Left forelimb (tissue), 1 donor: ENCODE measurements around the gene MOB2.

Experiments used
- DNase-seq: peaks from one replicate; pipeline ENCODE4 v3.0.0-alpha.2; 2018; ENCODE audit warnings: low spot score

MOB2 gene, protein sequence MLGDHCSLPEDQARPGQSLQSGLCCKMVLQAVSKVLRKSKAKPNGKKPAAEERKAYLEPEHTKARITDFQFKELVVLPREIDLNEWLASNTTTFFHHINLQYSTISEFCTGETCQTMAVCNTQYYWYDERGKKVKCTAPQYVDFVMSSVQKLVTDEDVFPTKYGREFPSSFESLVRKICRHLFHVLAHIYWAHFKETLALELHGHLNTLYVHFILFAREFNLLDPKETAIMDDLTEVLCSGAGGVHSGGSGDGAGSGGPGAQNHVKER

DNA sequence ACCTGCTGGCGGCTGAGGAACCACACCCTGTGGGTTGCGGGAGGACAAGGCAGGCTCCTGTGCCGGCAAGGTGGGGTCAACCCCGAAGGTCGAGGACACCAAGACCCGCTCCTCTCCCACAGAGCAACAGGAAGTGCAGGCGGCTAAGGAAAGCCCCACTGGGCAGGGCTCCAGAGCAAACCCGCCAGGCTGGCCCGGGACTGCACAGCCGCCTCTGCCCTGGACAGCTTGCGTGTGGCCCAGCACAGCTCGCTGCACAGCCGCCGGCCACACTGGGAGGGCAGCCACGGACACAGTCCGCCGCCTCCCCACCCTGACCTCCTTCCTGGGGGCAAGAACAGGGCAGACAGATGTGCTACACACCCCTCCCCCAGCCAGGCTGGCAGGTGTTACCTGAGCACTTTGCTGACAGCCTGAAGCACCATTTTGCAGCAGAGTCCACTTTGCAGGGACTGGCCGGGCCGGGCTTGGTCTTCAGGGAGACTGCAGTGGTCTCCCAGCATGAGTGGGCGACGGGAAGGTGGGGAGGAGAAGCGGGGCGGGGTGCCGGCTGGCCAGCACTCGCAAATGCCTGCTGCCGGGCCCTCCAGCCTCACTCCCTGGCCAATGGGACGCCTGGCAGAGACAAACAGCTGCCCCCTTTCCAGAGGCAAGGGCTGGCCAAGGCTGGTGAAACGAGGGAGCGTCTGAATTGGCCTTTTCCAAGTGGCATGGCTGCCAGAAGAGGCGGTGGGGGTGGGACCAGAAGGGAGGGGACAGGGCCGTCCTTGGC lies at the start of gene MOB2:
TSS of gene MOB2 (minus strand) at position 726 of the 772 bp plus-strand sequence. CDS start at position 503, 223 bp downstream.
- no peak for DNase-seq

DNA sequence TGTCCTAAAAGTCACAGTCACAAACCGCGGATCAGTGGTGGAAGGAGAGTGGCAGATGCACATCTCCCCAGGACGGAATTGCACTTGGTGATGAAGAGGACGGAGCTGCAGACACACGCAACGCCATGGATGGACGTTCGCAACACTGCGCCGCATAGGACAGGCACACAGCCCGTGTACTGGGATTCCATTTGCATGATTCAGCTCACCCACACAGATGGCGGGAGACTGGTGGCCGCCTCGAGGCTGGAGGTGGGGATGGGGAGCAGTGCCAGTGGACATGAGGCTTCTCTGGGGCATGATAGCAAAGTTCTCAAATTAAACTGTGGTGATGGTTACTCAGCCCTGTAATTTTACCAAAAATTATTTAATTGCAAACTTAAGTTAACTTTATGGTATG lies 48.1 kb upstream of the MOB2 start:
- no peak for DNase-seq

DNA sequence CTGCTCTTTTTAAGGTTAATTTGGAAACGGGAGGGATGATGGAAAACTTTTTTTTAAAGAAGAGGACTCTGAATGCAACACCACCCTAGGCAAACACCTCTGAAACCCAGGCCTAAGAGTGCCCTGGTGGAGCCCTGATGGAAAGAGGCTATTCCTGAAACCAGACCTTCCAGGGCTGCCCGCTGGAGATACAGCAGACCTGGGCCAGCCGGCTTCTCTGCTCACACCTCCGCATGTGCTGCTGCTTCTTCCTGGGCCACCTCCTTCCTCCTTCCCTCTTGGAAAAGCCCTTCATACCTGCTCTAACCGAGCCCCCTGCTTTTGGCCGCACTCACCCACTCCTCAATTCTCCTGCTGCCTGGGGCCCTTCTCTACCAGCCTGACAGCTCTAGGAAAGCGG lies 47.6 kb upstream of the MOB2 start:
- DNase-seq = no peak

DNA sequence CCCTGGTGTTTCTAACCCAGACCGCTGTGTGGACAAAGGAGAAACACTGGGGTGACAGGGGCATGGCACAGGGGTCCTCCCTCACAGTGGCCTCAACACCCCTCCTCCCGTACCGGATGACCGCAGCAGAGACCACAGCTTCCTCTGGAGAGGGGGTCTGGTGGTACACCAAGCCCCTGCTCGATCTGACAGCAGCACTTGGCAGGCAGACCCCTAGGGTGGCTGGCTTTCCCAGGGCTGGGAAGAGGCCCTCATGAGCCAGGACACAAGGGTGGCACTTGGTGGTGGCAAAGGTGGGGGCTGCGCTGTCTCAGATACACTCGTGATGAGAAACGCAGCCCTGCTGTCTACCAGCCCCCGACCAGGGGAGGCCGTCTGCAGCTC lies 46.8 kb upstream of the MOB2 start:
- DNase-seq = no peak

DNA sequence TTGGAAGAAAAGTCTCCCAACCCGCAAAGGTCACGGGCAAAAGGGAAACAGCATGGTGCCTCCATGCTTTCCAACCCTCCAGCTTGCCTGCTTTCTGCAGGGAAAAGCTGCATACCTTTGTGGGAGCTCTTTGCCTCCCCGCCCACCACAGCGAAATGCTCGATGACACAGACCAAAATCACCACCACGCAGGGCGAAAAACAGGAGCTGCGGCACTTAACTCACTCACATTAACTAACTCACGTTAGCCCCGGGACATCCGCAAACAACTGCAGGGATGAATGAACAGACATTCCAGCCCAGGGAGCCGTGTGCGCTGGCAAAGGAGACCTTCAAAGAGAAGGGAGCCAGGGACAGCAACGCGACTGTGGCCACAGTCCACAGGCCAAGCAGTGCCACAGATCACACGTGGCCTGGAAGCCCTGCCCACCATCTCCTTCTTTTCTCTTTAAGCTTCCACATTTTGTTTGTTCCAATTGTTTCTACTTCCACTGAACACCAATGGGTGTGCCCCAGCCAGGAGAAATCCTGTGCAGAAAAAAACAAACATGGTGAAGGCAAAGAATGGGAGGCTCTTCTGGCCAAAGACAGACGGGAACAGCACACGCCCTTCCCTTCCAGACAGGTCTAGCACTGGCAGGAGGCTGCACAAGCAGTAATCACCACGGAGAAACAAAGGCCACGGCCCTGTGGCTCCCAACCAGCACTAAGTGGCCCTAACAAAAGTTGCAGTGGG lies 46.2 kb upstream of the MOB2 start:
- DNase-seq = no peak

DNA sequence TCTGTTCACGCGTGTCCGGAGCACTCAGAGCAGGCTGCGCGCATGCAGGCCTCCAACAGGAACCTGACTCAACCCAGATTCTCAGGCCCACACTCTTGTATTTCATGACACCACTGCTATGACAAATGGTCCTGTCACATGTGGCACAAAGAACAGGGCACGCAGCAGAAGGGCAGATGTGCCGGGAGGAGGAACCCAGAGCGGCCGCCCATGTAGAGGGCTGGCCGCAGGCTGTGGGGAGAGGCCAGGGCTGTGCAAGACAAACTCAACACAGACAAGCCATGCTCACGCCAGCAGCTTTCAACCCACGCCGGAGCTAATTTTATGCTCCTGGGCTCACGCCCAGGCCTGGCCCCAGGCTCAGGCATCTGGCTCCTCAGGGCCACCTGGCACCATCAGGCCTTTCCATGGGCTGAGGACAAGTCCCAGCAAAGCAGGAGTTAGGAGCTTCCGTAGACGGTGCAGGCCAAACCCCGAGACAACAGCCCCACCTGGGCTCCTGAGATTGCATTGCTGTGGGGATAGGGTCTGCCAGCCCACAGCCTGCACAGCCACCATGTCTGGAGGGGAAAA lies 45.5 kb upstream of the MOB2 start:
- no peak for DNase-seq

DNA sequence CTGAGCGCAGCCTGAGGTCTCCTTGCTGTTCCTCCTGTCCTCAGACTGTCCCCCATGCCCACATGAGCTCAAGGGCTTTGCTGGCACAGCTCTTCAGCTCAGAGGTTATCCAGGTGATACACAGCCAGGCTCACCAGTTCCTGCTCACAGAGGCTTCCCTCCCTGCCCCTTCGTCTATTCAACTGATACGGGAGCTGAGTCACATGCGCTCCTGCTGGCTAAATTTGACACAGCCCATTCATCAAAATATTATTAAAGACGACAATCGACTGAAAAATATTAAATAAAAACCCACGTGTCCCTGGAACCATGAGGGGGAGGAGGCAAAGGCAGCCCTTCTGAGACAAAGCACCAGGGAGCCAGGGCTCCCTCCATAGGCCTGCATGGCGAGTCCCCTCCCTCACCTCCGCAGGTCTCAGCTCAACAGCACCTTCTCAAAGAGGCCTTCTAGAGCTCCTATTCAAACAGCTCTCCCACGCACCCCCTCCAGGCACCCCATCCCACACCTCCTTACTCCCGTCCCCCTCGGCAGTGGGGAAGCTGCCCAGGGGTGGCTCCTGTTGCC lies 45.0 kb upstream of the MOB2 start:
- no peak for DNase-seq

DNA sequence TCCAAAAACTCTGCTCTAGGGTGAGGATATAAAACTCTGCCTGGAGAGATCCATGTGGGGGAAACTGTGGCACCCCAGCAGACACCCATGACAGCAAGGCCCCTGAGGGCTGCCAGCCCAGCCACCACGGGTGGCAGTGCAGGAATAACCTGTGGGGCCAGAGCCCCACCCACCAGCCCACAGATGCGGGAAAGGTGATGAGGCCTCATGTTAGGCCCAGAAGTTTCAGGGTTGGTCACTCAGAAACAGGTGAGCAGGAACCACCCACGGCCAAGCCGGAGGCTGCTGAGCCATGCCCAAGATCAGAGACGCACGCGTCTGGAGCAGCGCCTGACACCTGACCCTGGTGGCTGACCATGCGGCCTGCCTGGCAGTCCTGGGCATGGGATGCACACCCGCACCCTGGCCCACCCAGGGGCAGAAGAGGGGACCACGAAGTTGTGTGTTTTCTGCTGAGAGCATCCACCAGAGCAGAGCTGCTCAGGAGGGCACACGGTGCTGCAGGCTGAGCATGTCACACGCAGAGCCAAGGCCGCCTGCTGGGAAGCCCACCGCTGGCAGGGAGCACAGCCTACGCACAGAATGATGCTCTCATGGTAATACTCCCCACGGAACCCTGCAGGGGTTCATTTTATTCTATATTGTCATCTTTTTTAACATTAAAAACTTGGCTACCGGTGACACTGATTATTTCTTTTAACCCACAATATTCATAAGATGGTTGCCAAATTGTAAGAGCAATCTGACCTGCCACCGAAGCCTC lies 44.3 kb upstream of the MOB2 start:
- DNase-seq = no peak

DNA sequence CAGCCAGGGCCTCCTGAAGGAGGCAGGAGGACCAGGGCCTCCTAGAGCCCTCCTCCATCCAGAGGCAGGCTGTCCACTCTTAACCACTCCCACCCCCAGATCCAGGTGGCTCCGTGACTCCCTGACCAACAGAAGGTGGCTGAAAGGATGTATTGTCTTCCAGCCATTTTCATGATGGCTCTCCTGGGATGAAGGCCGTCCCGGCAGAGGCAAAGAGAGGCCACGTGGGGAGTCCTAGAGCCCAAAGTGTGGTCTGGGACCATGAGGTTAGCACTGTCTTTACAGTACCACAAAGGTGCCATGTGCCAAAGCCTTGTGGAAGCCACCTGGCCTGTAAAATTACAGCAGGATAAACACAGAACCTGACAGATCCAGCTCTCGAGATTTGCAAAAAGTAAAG lies 43.2 kb upstream of the MOB2 start:
- no peak for DNase-seq

DNA sequence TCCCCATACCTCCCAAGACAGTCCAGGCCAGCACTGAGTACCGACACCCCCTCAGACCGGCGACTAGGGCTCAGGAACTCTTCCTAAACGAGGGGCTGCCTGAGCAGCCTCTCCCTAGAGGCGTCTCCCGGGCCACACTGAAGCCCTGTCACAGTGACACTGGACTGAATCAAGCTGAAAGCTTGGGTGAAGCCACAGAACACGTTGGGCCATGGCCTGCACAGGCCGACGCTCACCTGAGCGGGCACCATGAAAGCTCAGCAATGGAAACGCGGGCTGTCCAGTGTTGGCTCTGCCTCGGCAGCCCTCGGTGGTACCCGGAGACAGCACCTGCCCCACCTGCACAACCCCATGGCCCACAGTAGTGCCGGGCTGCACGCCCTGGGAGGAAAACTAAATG lies 42.7 kb upstream of the MOB2 start:
- no peak for DNase-seq

DNA sequence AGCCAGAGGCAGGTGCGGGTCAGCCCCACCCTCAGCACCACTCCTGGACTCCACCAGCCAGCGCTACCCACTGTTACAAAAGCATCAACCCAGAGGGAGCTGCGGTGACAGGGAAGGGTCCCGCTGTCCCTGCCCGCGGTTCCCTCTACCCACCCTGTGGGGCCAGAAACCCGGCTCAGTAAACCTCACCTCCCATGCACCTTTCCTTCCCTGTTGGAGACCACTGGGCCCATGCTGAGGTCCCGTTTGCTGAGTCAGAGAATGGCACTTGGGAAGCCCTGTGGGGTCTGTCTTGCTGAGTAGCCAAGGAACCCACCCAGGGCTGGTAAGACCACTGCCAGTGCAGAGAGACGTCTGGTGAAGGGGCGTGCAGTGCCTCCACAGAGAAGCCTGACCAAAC lies 42.1 kb upstream of the MOB2 start:
- no peak for DNase-seq

DNA sequence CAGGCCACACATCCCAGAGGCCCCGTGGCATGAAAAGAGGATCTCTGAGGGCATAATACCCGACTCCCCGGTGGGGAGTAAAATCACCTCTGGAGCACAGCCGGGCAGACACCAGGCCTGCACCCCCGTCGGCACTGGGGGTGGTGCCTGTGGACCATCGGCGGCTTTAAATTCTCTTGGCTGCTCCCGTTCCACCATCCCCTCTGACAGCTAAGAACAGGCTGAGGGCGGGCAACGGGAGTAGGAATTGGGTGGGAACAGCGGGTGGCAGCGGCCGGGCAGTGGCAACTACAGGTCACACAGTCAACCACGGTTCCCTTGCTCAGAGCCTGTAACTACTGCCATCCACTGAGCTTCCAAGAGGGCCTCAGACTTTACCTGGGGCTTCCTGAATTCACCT lies 40.2 kb upstream of the MOB2 start:
- DNase-seq = no peak

DNA sequence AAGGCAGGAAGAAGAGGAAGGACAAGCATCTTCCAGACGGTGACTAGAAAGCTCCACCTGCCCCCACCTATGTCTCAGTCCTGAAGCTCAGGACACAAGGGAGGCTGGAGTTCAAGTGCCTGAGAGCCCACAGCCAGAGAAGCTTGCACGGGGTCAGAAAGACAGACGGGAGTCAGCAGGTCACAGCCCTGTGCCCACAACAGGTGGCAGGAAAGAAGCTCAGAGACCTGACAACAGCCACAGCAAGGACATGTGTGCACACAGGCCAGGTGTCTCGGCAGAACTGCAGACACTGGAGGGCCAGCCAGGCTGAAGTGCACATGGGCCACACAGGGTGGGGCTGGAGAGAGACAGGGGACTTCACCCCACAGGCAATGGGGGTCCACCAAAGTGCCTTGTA lies 37.2 kb upstream of the MOB2 start:
- no peak for DNase-seq

DNA sequence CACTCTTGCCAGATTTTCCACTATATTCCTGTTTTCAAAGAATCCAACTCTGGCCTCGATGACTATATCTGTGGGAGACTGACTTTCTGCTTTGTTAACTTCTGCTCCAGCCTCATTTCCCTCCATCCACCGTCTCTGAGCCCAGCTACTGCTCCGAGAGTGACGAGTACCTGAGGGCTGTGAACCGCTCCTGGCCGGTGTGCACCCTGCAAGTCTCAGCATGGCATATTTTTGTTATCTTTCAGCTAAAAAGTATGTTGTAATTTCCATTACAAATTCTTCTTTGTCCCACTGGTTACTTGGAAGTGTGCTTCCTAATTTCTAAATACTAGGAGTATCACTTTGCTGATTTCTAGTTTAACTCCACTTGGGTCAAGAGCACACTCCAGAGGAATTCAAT lies 36.5 kb upstream of the MOB2 start:
- no peak for DNase-seq

DNA sequence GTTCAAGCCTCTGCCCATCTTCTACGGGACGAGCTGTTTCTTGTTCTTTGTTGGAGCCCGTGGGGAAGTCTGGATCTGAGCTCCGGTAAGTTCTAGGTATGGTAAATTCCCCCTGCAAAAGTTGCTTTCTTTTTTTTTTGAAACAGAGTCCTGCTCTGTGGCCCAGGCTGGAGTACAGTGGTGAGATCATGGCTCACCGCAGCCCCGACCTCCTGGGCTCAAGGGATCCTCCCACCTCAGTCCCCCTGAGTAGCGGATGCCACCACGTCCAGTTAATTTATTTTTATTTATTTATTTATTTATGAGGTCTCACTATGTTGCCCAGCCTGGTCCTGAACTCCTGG lies 35.5 kb upstream of the MOB2 start:
- no peak for DNase-seq

DNA sequence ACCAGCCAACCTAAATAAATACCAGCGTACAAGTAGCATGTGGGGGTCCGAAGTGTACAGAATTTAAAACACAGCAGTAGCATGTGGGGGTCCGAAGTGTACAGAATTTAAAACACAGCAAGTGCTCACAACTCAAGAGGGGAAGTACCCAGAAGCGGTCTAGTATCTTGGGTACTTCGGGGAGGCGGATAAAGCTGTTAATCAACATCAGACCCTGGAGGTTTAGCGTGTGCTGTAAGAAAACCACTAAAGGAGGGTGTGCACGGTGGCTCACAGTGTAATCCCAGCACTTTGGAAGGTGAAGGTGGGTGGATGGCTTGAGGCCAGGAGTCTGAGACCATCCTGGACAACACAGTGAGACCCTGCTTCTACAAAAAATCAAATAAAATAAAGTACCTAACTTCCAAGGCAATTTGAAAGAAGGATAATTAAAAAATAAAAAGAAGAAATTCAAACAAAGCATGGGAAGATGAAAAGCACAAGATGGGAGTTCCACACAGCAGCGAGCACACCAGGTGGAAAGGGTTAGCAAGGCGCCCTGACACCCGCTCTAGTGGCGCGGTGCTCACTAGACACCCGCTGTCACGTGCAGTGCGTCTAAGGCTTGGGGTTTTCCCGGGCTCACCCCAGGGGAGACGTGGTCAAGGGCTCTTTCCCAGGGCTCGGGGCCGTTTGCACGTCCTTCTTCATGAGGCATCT lies 35.0 kb upstream of the MOB2 start:
- no peak for DNase-seq

DNA sequence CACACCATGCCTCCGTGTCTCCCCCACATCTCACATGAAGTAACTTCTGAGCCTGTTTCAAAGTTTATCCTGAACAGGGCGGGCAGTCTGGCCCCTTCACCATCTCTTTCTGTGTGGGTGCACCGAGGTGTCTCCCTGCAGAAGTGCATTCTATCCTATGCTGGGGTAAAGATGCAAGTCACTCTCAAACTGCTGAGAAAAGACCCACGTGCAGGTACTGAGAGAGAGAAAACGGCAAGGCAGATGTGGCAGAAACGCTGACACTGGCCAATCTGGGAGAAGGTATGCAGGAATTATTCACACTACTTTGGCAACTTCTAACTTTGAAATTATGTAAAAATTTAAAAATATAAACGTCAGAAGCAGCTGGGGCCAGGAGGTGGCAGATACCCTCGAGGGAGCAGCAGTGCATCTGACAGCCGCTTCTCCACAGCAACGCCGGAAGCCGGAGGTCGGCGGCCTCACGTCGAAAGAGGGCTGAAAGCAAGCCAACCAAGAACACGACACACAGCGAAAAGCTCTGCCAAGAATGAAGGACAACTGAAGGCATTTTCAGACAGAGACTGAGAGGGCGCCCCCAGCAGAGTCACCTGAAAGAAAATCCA lies 34.2 kb upstream of the MOB2 start:
- no peak for DNase-seq

DNA sequence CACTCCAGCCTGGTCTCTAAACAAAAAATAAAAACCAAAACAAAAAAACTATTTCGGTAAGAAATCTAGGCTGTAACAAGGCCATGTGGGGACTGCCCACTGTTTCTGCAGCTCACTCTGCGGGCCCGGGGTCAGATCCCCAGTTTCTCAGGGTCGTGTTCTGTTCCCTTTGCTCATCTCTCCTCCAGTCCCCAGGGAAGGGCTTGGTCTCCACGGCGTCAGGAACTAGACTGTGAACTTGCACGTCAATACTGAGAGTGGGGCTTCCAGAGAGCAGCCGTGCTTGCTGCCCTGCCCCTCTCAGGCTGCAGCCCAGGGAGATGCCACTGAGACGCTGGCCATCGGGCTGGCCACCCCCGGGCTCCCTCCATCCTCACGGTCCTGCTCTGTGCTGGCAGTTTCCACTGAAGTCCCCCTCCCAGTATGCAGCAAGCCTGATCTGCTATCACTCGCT lies 33.7 kb upstream of the MOB2 start:
- no peak for DNase-seq

DNA sequence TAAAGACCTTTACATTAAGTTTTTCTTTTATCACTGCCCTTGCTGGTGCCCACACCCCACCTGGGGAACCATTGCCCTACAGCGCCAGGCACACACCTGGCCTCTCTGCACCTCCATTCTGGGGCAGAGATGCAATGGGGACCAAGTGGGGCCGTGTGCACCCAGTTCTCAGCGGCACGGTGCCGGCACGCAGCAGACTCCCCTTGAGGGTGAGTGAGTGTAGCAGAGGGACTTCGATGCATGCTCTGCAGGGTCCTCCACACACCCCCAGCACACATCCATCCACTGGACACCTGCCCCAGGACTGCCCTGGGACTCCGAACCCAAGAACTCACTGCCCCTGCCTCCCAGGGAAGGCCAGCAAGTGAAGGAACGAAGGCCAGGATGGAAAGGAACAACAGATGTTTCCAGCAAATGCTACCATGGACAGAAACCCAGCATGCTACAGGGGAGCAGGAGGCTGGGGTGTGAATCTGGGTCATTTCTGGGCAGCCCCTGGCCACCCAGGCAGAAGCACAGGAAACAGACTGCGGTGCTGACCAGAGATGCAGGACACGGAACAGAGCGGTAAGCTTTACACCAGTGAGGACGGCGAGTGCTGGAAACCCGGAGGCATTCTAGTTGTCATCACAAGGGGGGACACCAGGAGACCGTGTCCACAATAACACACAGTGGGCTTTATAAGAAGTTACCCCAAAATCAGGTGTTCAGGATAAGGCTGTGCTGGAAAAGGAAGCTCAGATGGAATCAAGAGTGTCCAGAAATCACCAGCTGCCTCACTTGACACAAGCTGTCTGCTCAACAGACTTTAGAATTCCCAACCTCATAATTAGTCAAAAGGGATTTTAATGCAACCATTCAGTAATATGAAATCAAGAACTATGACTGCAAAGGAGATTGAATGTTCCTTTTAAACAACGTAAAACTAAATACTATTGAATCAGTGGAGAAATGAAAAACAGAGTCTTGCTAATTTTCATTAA lies 32.7 kb upstream of the MOB2 start:
- no peak for DNase-seq
